Fibroblast of lung (primary cell): ENCODE results near the gene LAIR1. TPM values are rescaled to one million over a fixed set of nuclear protein-coding genes. Genes with fewer than 3 reads are reported as not detected.

ENCODE experiments used
- DNase-seq, 2 donors: peaks; one replicate each; pipeline versions ENCODE4 v3.0.0 to v3.0.0-alpha.2; 2010; ENCODE audit warnings: low read depth in 2 of 2
- H2AFZ ChIP-seq: 2 replicates; pipeline ENCODE4 v1.5.1; 2012; ENCODE audit warnings: low read length, control low read depth, inconsistent platforms
- H3K27ac ChIP-seq: 2 replicates; pipeline ENCODE4 v1.5.1; 2011; ENCODE audit warnings: low read length, control low read depth; ENCODE audit not compliant: insufficient read depth
- H3K27me3 ChIP-seq: 2 replicates; pipeline ENCODE4 v1.5.1; 2011; ENCODE audit warnings: mild to moderate bottlenecking, low read length; ENCODE audit not compliant: control insufficient read depth, insufficient read depth
- H3K36me3 ChIP-seq: 2 replicates; pipeline ENCODE4 v1.5.1; 2011; ENCODE audit warnings: low read length; ENCODE audit not compliant: control insufficient read depth, insufficient read depth
- H3K4me1 ChIP-seq: 2 replicates; pipeline ENCODE4 v1.5.1; 2011; ENCODE audit warnings: low read length; ENCODE audit not compliant: control insufficient read depth, insufficient read depth; ENCODE audit errors: extremely low read depth
- H3K4me2 ChIP-seq: 2 replicates; pipeline ENCODE4 v1.5.1; 2011; ENCODE audit warnings: low read length, control low read depth; ENCODE audit not compliant: insufficient read depth; ENCODE audit errors: extremely low read depth
- H3K4me3 ChIP-seq, 4 experiments: fragments of 200-600 bp in 1 of 4; sonication (generic) in 1 of 4; replicated peaks in 1 of 4; 2 replicates each; pipeline ENCODE4 v1.5.1; 2011 to 2016; ENCODE audit warnings: low read length in 4 of 4, low read depth in 3 of 4, mild to moderate bottlenecking in 3 of 4, control low read depth in 2 of 4, inconsistent platforms in 1 of 4, mixed read lengths in 1 of 4; ENCODE audit not compliant: insufficient read depth in 1 of 4; ENCODE audit errors: control extremely low read depth in 1 of 4
- H3K79me2 ChIP-seq: 2 replicates; pipeline ENCODE4 v1.5.1; 2012; ENCODE audit warnings: mild to moderate bottlenecking, low read length, inconsistent platforms; ENCODE audit not compliant: control insufficient read depth, insufficient read depth
- H3K9ac ChIP-seq: 2 replicates; pipeline ENCODE4 v1.5.1; 2011; ENCODE audit warnings: mild to moderate bottlenecking, low read length, control low read depth; ENCODE audit not compliant: insufficient read depth
- H3K9me3 ChIP-seq: 2 replicates; pipeline ENCODE4 v1.5.1; 2012; ENCODE audit warnings: low read depth, low read length; ENCODE audit not compliant: control insufficient read depth, insufficient read depth
- H4K20me1 ChIP-seq: 2 replicates; pipeline ENCODE4 v1.5.1; 2011; ENCODE audit warnings: low read length; ENCODE audit not compliant: control insufficient read depth, insufficient read depth; ENCODE audit errors: extremely low read depth
- CTCF ChIP-seq, 2 donors: IDR thresholded peaks in 1 of 2; conservative IDR thresholded peaks in 1 of 2; 1 replicate in 1 of 2; 2 replicates in 1 of 2; pipeline ENCODE4 v1.5.1; 2011 to 2012; ENCODE audit warnings: low read length in 2 of 2, control low read depth in 1 of 2, inconsistent platforms in 1 of 2, low read depth in 1 of 2, mild to moderate bottlenecking in 1 of 2
- EZH2 ChIP-seq: IDR thresholded peaks from 2 replicates; pipeline ENCODE4 v1.5.1; 2012; ENCODE audit warnings: low read length, control low read depth, mild to moderate bottlenecking; ENCODE audit errors: missing control alignments
- polyA plus RNA-seq, 2 donors: library from polyadenylated mRNA; depleted of rRNA in 1 of 2; stranded (reverse) in 1 of 2; unstranded in 1 of 2; fragments of >200 nt; gene quantifications; 2 replicates each; pipeline ENCODE4 v1.2.1, GENCODE V29; 2011 to 2012; ENCODE audit warnings: missing spikeins in 1 of 2
- total RNA-seq: library from RNA; depleted of rRNA; stranded (reverse); fragments of >200 nt; gene quantifications from 2 replicates; pipeline ENCODE4 v1.2.1, GENCODE V29; 2014

LAIR1 gene
- total and polyA plus RNA-seq, 2 donors (not counting 1 experiment from before 2014, with no cell fraction given) = not detected

- no peak overlapping the region for H3K4me3 ChIP-seq
- no peaks in the 10 kb centered on the region for H3K79me2 ChIP-seq
- no peaks in the 10 kb centered on the region for H3K4me1 ChIP-seq
- no peak overlapping the region for H3K27ac ChIP-seq
- H2AFZ ChIP-seq = no peak overlapping the region
- H3K9ac ChIP-seq = no peak overlapping the region
- H3K27me3 ChIP-seq = no peaks in the 10 kb centered on the region
- H4K20me1 ChIP-seq = no peaks in the 10 kb centered on the region
- H3K9me3 ChIP-seq = no peaks in the 10 kb centered on the region
- H3K36me3 ChIP-seq = no peaks in the 10 kb centered on the region
- DNase-seq = no peak
- H3K4me2 ChIP-seq = no peak overlapping the region
- TF ChIP-seq EZH2 = no peak
- TF ChIP-seq CTCF (conservative IDR thresholded peaks at IDR 0.05 in 1 of 2, IDR thresholded peaks at IDR 0.05 in 1 of 2; ENCODE audit: low read depth in 1 of 2, low read length in 2 of 2) = no peak
Measured at GRCh38 chr19:54337858-54338230, 26.9 kb downstream of the LAIR1 start.

GRCh38 chr19:54336893-54337857 lies 27.6 kb downstream of the LAIR1 start:
- no peak for TF ChIP-seq EZH2
- TF ChIP-seq CTCF (conservative IDR thresholded peaks at IDR 0.05 in 1 of 2, IDR thresholded peaks at IDR 0.05 in 1 of 2; ENCODE audit: low read depth in 1 of 2, low read length in 2 of 2) = no peak

GRCh38 chr19:54335979-54336892 lies 28.5 kb downstream of the LAIR1 start:
- Histone ChIP-seq H3K9me3 (no peaks in the 10 kb centered on the region), H3K9ac (no peak overlapping the region), H3K36me3 (no peaks in the 10 kb centered on the region), H2AFZ (no peak overlapping the region), H3K4me2 (no peak overlapping the region), H3K27ac (no peak overlapping the region), H3K79me2 (no peaks in the 10 kb centered on the region), H4K20me1 (no peaks in the 10 kb centered on the region), H3K4me3 (no peak overlapping the region), H3K4me1 (no peaks in the 10 kb centered on the region), H3K27me3 (no peaks in the 10 kb centered on the region)
- TF ChIP-seq CTCF (conservative IDR thresholded peaks at IDR 0.05 in 1 of 2, IDR thresholded peaks at IDR 0.05 in 1 of 2; ENCODE audit: low read depth in 1 of 2, low read length in 2 of 2) (no peak), EZH2 (no peak)
- DNase-seq = no peak

More at GRCh38 chr19:54336893-54337857, 27.6 kb downstream of the LAIR1 start:
- Histone ChIP-seq H3K9ac (no peak overlapping the region), H3K27me3 (no peaks in the 10 kb centered on the region), H3K4me2 (no peak overlapping the region), H3K4me1 (no peaks in the 10 kb centered on the region), H3K4me3 (no peak overlapping the region), H3K79me2 (no peaks in the 10 kb centered on the region), H2AFZ (no peak overlapping the region), H3K36me3 (no peaks in the 10 kb centered on the region), H3K27ac (no peak overlapping the region), H4K20me1 (no peaks in the 10 kb centered on the region), H3K9me3 (no peaks in the 10 kb centered on the region)
- no peak for DNase-seq
